GM12891 (cell line): Measurements from ENCODE around the gene NRG2.

Source experiments
- POLR2A ChIP-seq: IDR thresholded peaks from 2 replicates; pipeline ENCODE4 v1.6.1; 2011; ENCODE audit warnings: low read depth, low read length, control low read depth
- TAF1 ChIP-seq: IDR thresholded peaks from 2 replicates; pipeline ENCODE4 v1.6.1; 2011; ENCODE audit warnings: low read depth, low read length, control low read depth

DNA sequence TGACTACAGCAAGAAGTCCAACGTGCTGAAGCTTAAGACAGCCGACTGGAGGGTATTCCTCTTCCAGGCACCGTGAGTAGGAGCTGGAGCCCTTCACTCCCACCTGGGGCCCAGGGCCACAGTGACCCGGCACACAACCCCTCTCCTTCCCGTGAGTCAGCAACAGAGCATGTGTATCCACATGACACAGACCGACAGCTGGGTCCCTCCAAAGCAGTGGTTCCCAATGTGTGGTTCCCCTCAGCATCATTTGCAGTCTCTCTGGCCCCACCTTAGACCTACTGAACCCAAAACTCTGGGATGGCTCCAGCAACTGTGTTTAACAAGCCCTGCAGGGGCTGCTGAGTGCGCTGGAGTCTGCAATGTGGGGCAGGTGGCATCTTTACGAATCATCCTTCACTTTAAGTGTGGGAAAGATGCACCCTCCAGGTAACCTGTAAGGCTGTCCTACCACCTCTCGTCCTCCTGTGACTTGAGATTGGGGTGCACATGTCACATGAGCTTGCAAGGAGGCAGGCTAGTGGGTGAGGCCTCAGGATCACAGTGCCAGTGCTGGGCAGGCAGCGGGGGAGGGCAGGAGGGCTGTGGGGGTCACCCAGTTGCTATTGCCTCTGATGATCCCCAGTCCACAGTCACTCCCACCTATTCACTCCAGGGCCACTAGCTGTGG lies 205.3 kb downstream of the NRG2 start:
- no peak for TF ChIP-seq TAF1
- TF ChIP-seq POLR2A, result no peak
